K562 (cell line): ENCODE data around the gene C1orf216. TPM values are rescaled to one million over a fixed set of nuclear protein-coding genes. Genes with fewer than 3 reads are reported as not detected.

ENCODE experiments used
- ELF2 ChIP-seq: fragments of 250-450 bp; sonication (Bioruptor Pico); IDR thresholded peaks from 2 replicates; pipeline ENCODE4 v1.5.0; 2021; ENCODE audit warnings: mild to moderate bottlenecking
- HNRNPK ChIP-seq: fragments of 200-400 bp; formaldehyde crosslinking; IDR thresholded peaks from one replicate; pipeline ENCODE4 v1.6.1; 2018; ENCODE audit warnings: mild to moderate bottlenecking, low read depth, low read length; ENCODE audit not compliant: poor library complexity, severe bottlenecking
- HNRNPUL1 ChIP-seq: fragments of 200-400 bp; formaldehyde crosslinking; IDR thresholded peaks from 2 replicates; pipeline ENCODE4 v1.6.1; 2017; ENCODE audit warnings: low read length
- KLF1 ChIP-seq: fragments of 450-650 bp; IDR thresholded peaks from 2 replicates; pipeline ENCODE4 v1.6.1; 2016; ENCODE audit warnings: missing genetic modification characterization, missing compliant biosample characterization
- KLF16 ChIP-seq: IDR thresholded peaks from 2 replicates; pipeline ENCODE4 v1.6.1; 2016; ENCODE audit warnings: antibody characterized with exemption
- NKRF ChIP-seq: fragments of 450-650 bp; IDR thresholded peaks from 2 replicates; pipeline ENCODE4 v1.6.1; 2016; ENCODE audit warnings: borderline replicate concordance
- NR2F6 ChIP-seq: fragments of 450-650 bp; formaldehyde crosslinking; IDR thresholded peaks from 2 replicates; pipeline ENCODE4 v1.4.0; 2020; ENCODE audit warnings: mild to moderate bottlenecking
- REST ChIP-seq, 2 experiments: fragments of 450-650 bp; formaldehyde crosslinking in 1 of 2; IDR thresholded peaks; 2 replicates each; pipeline versions ENCODE4 v1.4.0 to v1.6.1; 2014 to 2020; ENCODE audit warnings: mild to moderate bottlenecking in 2 of 2, borderline replicate concordance in 1 of 2, low read depth in 1 of 2
- THRAP3 ChIP-seq: fragments of 450-650 bp; IDR thresholded peaks from 2 replicates; pipeline ENCODE4 v1.6.1; 2016; ENCODE audit warnings: mild to moderate bottlenecking, inconsistent platforms, borderline replicate concordance
- TRIM24 ChIP-seq, 2 experiments: fragments of 450-650 bp; IDR thresholded peaks; 2 replicates each; pipeline ENCODE4 v1.6.1; 2016
- ZFP1 ChIP-seq: fragments of 450-650 bp; formaldehyde crosslinking; IDR thresholded peaks from 2 replicates; pipeline ENCODE4 v1.4.0; 2020; ENCODE audit warnings: mild to moderate bottlenecking, mixed read lengths
- ZKSCAN8 ChIP-seq: fragments of 200-800 bp; sonication (Bioruptor generic); IDR thresholded peaks from 2 replicates; pipeline ENCODE4 v1.6.1; 2016; ENCODE audit warnings: missing genetic modification characterization, missing compliant biosample characterization
- ZNF347 ChIP-seq: fragments of 450-650 bp; formaldehyde crosslinking; IDR thresholded peaks from 2 replicates; pipeline ENCODE4 v1.4.0; 2020; ENCODE audit warnings: low read depth, mild to moderate bottlenecking, moderate library complexity
- polyA plus RNA-seq, 8 experiments: library from polyadenylated mRNA; depleted of rRNA in 4 of 8; stranded (reverse) in 5 of 8; unstranded in 3 of 8; fragments of >200 nt; fragmentation: Nextera tagmentation in 2 of 8; fragmentation: Illumina TruSeq in 1 of 8; extraction: Ambion mirVana in 2 of 8; extraction: Trizol in 1 of 8; gene quantifications; 2 replicates each; pipeline versions ENCODE4 v1.2.1 to v1.2.3, GENCODE V29; 2011 to 2014; ENCODE audit warnings: inconsistent platforms in 1 of 8, missing spikeins in 1 of 8
- total RNA-seq, 7 experiments: library from RNA; depleted of rRNA in 6 of 7; stranded (reverse); fragments of >200 nt in 6 of 7; fragmentation: Illumina TruSeq in 2 of 7; extraction: Trizol in 2 of 7; gene quantifications; 2 replicates each; pipeline versions ENCODE4 v1.2.1 to v1.2.3, GENCODE V29; 2011 to 2021; ENCODE audit warnings: low replicate concordance in 1 of 7
- TF ChIP-seq, protein P1 (sequence below): sonication (generic); formaldehyde crosslinking; IDR thresholded peaks from 2 replicates; pipeline ENCODE4 v1.5.0; 2020; ENCODE audit warnings: missing genetic modification reagents
- TF ChIP-seq, protein P2 (sequence below): fragments of 250-450 bp; sonication (Bioruptor Pico); IDR thresholded peaks from 2 replicates; pipeline ENCODE4 v1.5.0; 2021; ENCODE audit warnings: mild to moderate bottlenecking, moderate library complexity

The C1orf216 gene
- total and polyA plus RNA-seq, 9 of the 15 experiments (the other 6 are each of a cell fraction or from before 2014, with no cell fraction given): 3.4 to 25.1 (median 15.0) TPM

DNA sequence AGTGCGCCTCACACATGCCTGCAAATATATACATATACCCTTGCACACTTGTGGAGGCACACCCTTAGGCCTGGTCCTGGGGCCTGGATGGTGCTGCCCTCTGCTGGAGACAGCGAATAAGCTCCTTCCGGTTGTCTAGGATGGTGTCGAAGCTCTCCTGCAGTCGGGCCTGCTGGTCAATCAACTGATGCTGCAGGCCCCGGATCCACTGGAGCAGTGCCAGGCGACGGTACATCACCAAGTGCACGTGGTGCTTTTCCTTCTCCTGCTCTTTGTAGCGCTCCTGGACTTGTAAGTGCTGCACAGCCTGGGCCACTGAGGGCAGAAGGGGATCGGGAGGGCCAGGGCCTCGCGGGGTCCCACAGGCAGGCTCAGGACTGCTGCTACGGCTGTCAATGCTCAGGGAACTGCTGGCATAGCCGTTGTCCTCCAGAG is 3.1 kb downstream of the C1orf216 start (continued):
- TF ChIP-seq KLF16 (peak; percentile 10; the same call in 1 of the 2 replicates), ZKSCAN8 (CRISPR knock-in tag) (no peak), ELF2 (CRISPR knock-in tag) (no peak), KLF1 (no peak), HNRNPK (no peak), ZNF347 (CRISPR knock-in tag) (no peak), NKRF (no peak), THRAP3 (0 out of 2 replicates have a peak, but pooled peaks have one; percentile 7), NR2F6 (peak; percentile 57; the same call in 1 of the 2 replicates), ZFP1 (CRISPR knock-in tag) (no peak), REST (IDR thresholded peaks at IDR 0.05; ENCODE audit: borderline replicate concordance) (peak; percentile 84), REST (CRISPR knock-in tag; IDR thresholded peaks at IDR 0.05; ENCODE audit: low read depth) (no peak), TRIM24 (IDR thresholded peaks at IDR 0.05) (no peak), HNRNPUL1 (no peak)
- TF ChIP-seq, protein P1, sequence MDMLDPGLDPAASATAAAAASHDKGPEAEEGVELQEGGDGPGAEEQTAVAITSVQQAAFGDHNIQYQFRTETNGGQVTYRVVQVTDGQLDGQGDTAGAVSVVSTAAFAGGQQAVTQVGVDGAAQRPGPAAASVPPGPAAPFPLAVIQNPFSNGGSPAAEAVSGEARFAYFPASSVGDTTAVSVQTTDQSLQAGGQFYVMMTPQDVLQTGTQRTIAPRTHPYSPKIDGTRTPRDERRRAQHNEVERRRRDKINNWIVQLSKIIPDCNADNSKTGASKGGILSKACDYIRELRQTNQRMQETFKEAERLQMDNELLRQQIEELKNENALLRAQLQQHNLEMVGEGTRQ (CRISPR knock-in tag): no peak
- TF ChIP-seq, protein P2, sequence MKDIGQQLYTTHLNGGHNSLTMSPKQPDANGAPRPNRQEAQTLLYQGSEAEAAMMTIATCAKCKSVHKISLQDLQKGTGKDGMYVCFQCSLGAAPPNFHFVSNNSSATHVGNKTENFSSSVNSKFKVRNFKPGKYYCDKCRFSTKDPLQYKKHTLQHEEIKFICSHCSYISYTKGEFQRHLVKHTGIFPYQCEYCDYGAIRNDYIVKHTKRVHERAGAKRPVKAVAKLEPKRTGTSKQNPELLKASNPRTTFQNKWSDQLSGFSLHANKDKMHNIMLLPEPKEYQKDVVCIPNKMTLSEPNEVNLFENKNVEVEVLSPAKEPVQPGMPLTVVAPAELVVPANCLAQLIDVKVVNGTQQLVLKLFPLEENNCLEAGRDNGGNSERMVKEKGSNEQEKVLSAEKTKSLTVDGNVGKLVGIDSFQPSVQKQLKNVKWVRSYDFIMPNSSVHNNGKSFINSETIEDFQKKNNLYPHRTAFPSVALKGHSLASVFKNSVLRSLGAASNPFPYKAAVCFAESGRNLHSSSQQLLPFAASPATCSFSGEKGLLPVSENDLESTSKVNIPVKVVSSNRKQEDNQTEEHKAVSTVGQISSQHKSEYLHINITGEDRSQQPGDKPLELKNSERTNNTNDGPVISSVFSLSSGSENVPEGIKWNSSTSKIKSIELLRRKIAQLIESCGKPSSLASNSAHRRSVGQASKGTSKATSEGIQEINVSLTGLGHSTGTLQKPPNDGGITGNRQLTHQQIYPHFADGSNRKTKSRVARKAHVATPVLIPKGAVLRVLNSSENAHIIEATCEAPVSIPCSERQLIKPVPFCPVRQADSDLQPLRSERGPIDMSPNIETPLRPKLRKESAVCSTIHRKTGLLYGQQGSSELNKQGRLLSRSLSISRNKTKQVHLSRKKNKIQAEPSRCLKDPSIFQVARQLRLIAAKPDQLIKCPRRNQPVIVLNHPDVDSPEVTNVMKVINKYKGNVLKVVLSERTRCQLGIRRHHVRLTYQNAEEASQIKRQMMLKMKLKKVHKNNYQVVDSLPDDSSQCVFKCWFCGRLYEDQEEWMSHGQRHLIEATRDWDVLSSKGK (CRISPR knock-in tag): no peak
